Measurements from ENCODE around the gene CHCHD3.
A peak's percentile ranks its signal among the peaks of the same experiment; 100 is the strongest.

Gene CHCHD3

GRCh38 chr7:133124974-133125373 lies 43.1 kb upstream of the CHCHD3 start:
- TF ChIP-seq ISL1 (CRISPR knock-in tag; IDR thresholded peaks at IDR 0.05), result peak; percentile 51
- TF ChIP-seq PPARA (CRISPR knock-in tag; IDR thresholded peaks at IDR 0.05; ENCODE audit: borderline replicate concordance), result no peak
- ATAC-seq, result no peak

GRCh38 chr7:133121175-133121844 lies 39.4 kb upstream of the CHCHD3 start:
- peak; percentile 64 for ATAC-seq
- TF ChIP-seq ISL1 (CRISPR knock-in tag; IDR thresholded peaks at IDR 0.05), result peak; percentile 70
- peak; percentile 95 for TF ChIP-seq TSHZ2 (CRISPR knock-in tag; IDR thresholded peaks at IDR 0.05)
- TF ChIP-seq SNAI2 (CRISPR knock-in tag; IDR thresholded peaks at IDR 0.05), result peak; percentile 75; the same call in 1 of the 2 replicates
- TF ChIP-seq ZNF565 (CRISPR knock-in tag; conservative IDR thresholded peaks at IDR 0.05; ENCODE audit: low read depth), result no peak
- TF ChIP-seq GLIS3 (CRISPR knock-in tag; IDR thresholded peaks at IDR 0.05), result peak; percentile 31; the same call in 1 of the 2 replicates
- TF ChIP-seq TCF4 (CRISPR knock-in tag; IDR thresholded peaks at IDR 0.05; ENCODE audit: borderline replicate concordance), result peak; percentile 73

GRCh38 chr7:133119067-133119466 lies 37.2 kb upstream of the CHCHD3 start:
- TF ChIP-seq PATZ1 (CRISPR knock-in tag; IDR thresholded peaks at IDR 0.05; ENCODE audit: borderline replicate concordance) (no peak), SNAI2 (CRISPR knock-in tag; IDR thresholded peaks at IDR 0.05) (no peak), CSRNP3 (CRISPR knock-in tag; IDR thresholded peaks at IDR 0.05) (no peak), TCF4 (CRISPR knock-in tag; IDR thresholded peaks at IDR 0.05; ENCODE audit: borderline replicate concordance) (peak; percentile 65; the same call in 1 of the 2 replicates), ZNF8 (CRISPR knock-in tag; IDR thresholded peaks at IDR 0.05) (no peak)
- ATAC-seq, result no peak

GRCh38 chr7:133118261-133118660 lies 36.4 kb upstream of the CHCHD3 start:
- TF ChIP-seq CSDC2 (CRISPR knock-in tag; IDR thresholded peaks at IDR 0.05) (no peak), ZNF8 (CRISPR knock-in tag; IDR thresholded peaks at IDR 0.05) (no peak), ZNF70 (CRISPR knock-in tag; IDR thresholded peaks at IDR 0.05) (no peak), OSR1 (CRISPR knock-in tag; IDR thresholded peaks at IDR 0.05) (no peak), RARB (CRISPR knock-in tag; IDR thresholded peaks at IDR 0.05) (no peak), PPARA (CRISPR knock-in tag; IDR thresholded peaks at IDR 0.05; ENCODE audit: borderline replicate concordance) (no peak), ZFP30 (CRISPR knock-in tag; IDR thresholded peaks at IDR 0.05) (no peak)
- no peak for ATAC-seq

GRCh38 chr7:133117452-133117851 lies 35.6 kb upstream of the CHCHD3 start:
- no peak for ATAC-seq
- no peak for TF ChIP-seq RARB (CRISPR knock-in tag; IDR thresholded peaks at IDR 0.05)
- TF ChIP-seq OSR1 (CRISPR knock-in tag; IDR thresholded peaks at IDR 0.05), result no peak
- no peak for TF ChIP-seq ARNTL (CRISPR knock-in tag; IDR thresholded peaks at IDR 0.05; ENCODE audit: borderline replicate concordance, low read depth)
- TF ChIP-seq ZC3H10 (CRISPR knock-in tag; IDR thresholded peaks at IDR 0.05), result no peak
- TF ChIP-seq SNAI2 (CRISPR knock-in tag; IDR thresholded peaks at IDR 0.05), result no peak
- TF ChIP-seq CREB5 (CRISPR knock-in tag; IDR thresholded peaks at IDR 0.05; ENCODE audit: low read depth), result no peak
- no peak for TF ChIP-seq PATZ1 (CRISPR knock-in tag; IDR thresholded peaks at IDR 0.05; ENCODE audit: borderline replicate concordance)
- no peak for TF ChIP-seq TOX (CRISPR knock-in tag; IDR thresholded peaks at IDR 0.05; ENCODE audit: borderline replicate concordance)
- no peak for TF ChIP-seq PPARA (CRISPR knock-in tag; IDR thresholded peaks at IDR 0.05; ENCODE audit: borderline replicate concordance)
- no peak for TF ChIP-seq ZNF70 (CRISPR knock-in tag; IDR thresholded peaks at IDR 0.05)
- TF ChIP-seq ZFP3 (CRISPR knock-in tag; IDR thresholded peaks at IDR 0.05), result no peak
- no peak for TF ChIP-seq CSDC2 (CRISPR knock-in tag; IDR thresholded peaks at IDR 0.05)
- no peak for TF ChIP-seq CSRNP3 (CRISPR knock-in tag; IDR thresholded peaks at IDR 0.05)
- TF ChIP-seq ZNF565 (CRISPR knock-in tag; conservative IDR thresholded peaks at IDR 0.05; ENCODE audit: low read depth), result no peak

Data from SK-N-SH treated with all-trans-retinoic acid at 6 μM for 48 hours (cell line).